Bronchial epithelial cell (primary cell): ENCODE data around the gene PCARE. TPM values are rescaled to one million over a fixed set of nuclear protein-coding genes. Genes with fewer than 3 reads are reported as not detected.

Experiments used
- DNase-seq: peaks from one replicate; pipeline ENCODE4 v3.0.0-alpha.2; 2010; ENCODE audit warnings: low read depth
- FAIRE-seq: peaks from 2 replicates; lab custom pipeline; 2011; peaks lifted over from hg19 to GRCh38; lab: Jason Lieb, UNC
- H3K27me3 ChIP-seq: 2 replicates; pipeline ENCODE4 v1.5.1; 2011; ENCODE audit warnings: low read length; ENCODE audit not compliant: control insufficient read depth, insufficient read depth
- H3K36me3 ChIP-seq: 2 replicates; pipeline ENCODE4 v1.5.1; 2011; ENCODE audit warnings: low read length; ENCODE audit not compliant: control insufficient read depth, insufficient read depth
- H3K4me3 ChIP-seq: 2 replicates; pipeline ENCODE4 v1.5.1; 2011; ENCODE audit warnings: mild to moderate bottlenecking, low read depth, low read length, control low read depth
- CTCF ChIP-seq: IDR thresholded peaks from 2 replicates; pipeline ENCODE4 v1.5.1; 2011; ENCODE audit warnings: mild to moderate bottlenecking, moderate library complexity, low read length, control low read depth, inconsistent platforms; ENCODE audit not compliant: insufficient read depth, severe bottlenecking
- total RNA-seq: library from RNA; depleted of rRNA; stranded (reverse); fragments of >200 nt; gene quantifications from 2 replicates; pipeline ENCODE4 v1.2.1, GENCODE V29; 2014

Gene PCARE
- total RNA-seq, 1 donor from 2014 or later, result not detected

GRCh38 chr2:29115797-29116781 lies 41.8 kb upstream of the PCARE start:
- no peak for FAIRE-seq
- Histone ChIP-seq H3K36me3 (no peaks in the 10 kb centered on the region), H3K4me3 (peak overlapping the region; percentile 58), H3K27me3 (no peaks in the 10 kb centered on the region)
- DNase-seq, result peak; percentile 84
- no peak for TF ChIP-seq CTCF

GRCh38 chr2:29114946-29115609 lies 40.8 kb upstream of the PCARE start, which contains the start of gene CLIP4:
Gene CLIP4 (plus strand): TSS chr2:29115415. CDS start chr2:29121389, 5,974 bp downstream.
- H3K27me3 ChIP-seq, result no peaks in the 10 kb centered on the region
- peak within 1 kb of the TSS; percentile 58 for H3K4me3 ChIP-seq
- no peaks in the 10 kb centered on the region for H3K36me3 ChIP-seq
- DNase-seq, result peak; percentile 20
- TF ChIP-seq CTCF, result no peak
- no peak for FAIRE-seq

GRCh38 chr2:29114586-29114945 lies 40.2 kb upstream of the PCARE start:
- no peaks in the 10 kb centered on the region for H3K27me3 ChIP-seq
- no peaks in the 10 kb centered on the region for H3K36me3 ChIP-seq
- TF ChIP-seq CTCF, result no peak
- DNase-seq, result peak; percentile 21
- H3K4me3 ChIP-seq, result peak overlapping the region; percentile 58
- no peak for FAIRE-seq

GRCh38 chr2:29113891-29114321 lies 39.6 kb upstream of the PCARE start:
- no peak for TF ChIP-seq CTCF
- peak; percentile 62 for FAIRE-seq
- H3K36me3 ChIP-seq, result no peaks in the 10 kb centered on the region
- DNase-seq, result peak; percentile 85
- H3K27me3 ChIP-seq, result no peaks in the 10 kb centered on the region
- H3K4me3 ChIP-seq, result peak overlapping the region; percentile 58

GRCh38 chr2:29113027-29113686 lies 38.8 kb upstream of the PCARE start:
- no peak for TF ChIP-seq CTCF
- FAIRE-seq, result no peak
- Histone ChIP-seq H3K27me3 (no peaks in the 10 kb centered on the region), H3K4me3 (no peak overlapping the region), H3K36me3 (no peaks in the 10 kb centered on the region)
- peak; percentile 55 for DNase-seq
